ENCODE data around the gene DR1. TPM values are rescaled to one million over a fixed set of nuclear protein-coding genes. Genes with fewer than 3 reads are reported as not detected.

Gene DR1
- total and polyA plus RNA-seq, 10 of the 15 experiments (the other 5 are each of a cell fraction or from before 2014, with no cell fraction given), result 7.4 to 56.1 (median 35.4) TPM

DNA sequence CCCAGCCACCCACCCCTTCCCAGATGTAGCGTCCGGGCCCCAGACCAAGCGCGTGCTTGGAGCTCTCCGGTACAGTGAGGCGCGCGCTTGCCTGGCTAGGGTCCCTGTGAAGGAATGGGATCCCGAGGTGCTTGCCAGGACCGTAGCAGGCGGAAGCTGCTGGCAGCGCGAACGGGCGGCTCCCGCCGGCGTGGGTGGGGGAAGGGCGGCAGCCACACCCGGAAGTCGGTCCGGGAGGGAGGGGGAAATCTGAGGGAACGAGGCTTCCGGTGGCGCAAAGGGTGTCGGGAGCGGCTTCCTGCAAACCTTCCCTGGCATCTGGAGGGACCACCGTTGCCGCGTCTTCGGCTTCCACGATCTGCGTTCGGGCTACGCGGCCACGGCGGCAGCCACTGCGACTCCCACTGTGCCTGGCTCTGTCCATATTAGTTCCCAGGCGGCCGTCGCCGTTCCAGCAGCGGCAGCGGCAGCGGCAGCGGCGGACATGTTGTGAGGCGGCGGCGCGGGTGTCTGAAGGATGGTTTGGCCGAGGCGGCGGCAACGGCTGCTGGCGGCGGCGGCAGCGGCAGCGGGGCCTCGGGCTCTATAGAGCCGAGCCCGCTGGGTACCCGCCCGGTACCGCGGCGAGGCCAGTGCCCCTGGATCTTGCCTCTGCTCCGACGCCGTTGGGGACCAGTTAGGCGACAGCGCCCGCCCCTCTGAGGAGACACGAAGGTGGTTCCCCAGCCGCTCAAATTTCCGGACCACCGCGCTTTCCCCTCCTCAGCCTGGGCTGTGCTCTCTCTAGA, at the start of gene DR1 (continued):
- TF ChIP-seq, protein P1, sequence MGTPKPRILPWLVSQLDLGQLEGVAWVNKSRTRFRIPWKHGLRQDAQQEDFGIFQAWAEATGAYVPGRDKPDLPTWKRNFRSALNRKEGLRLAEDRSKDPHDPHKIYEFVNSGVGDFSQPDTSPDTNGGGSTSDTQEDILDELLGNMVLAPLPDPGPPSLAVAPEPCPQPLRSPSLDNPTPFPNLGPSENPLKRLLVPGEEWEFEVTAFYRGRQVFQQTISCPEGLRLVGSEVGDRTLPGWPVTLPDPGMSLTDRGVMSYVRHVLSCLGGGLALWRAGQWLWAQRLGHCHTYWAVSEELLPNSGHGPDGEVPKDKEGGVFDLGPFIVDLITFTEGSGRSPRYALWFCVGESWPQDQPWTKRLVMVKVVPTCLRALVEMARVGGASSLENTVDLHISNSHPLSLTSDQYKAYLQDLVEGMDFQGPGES (IDR thresholded peaks at IDR 0.05), result no peak
- TF ChIP-seq PAX5 (IDR thresholded peaks at IDR 0.05; ENCODE audit: borderline replicate concordance, low read depth, low read length) (peak; percentile 77; the same call in 1 of the 2 replicates), BRCA1 (IDR thresholded peaks at IDR 0.05; ENCODE audit: low read depth, low read length) (0 out of 2 replicates have a peak, but pooled peaks have one; percentile 17), ESRRA (IDR thresholded peaks at IDR 0.05; ENCODE audit: low read length) (peak; percentile 47; the same call in 1 of the 2 replicates), TAF1 (IDR thresholded peaks at IDR 0.05; ENCODE audit: borderline replicate concordance, low read depth, low read length) (peak; percentile 88; the same call in 1 of the 2 replicates), IKZF2 (IDR thresholded peaks at IDR 0.05) (peak; percentile 64 to 73), ZNF217 (IDR thresholded peaks at IDR 0.05) (peak; percentile 13; the same call in 1 of the 2 replicates), ASH2L (IDR thresholded peaks at IDR 0.05; ENCODE audit: borderline replicate concordance, low read depth) (peak; percentile 93; the same call in 1 of the 2 replicates), NFIC (IDR thresholded peaks at IDR 0.05; ENCODE audit: low read depth, low read length) (no peak), SMAD1 (IDR thresholded peaks at IDR 0.05; ENCODE audit: low read depth, partially characterized antibody) (peak; percentile 74), POLR2AphosphoS2 (IDR thresholded peaks at IDR 0.05; ENCODE audit: low read depth, low read length) (peak; percentile 91), JUND (IDR thresholded peaks at IDR 0.05; ENCODE audit: low read depth, low read length) (no peak), POLR2AphosphoS5 (IDR thresholded peaks at IDR 0.05; ENCODE audit: low read length) (peak; percentile 96), DPF2 (IDR thresholded peaks at IDR 0.05) (0 out of 2 replicates have a peak, but pooled peaks have one; percentile 37)
- TF ChIP-seq, protein P2, sequence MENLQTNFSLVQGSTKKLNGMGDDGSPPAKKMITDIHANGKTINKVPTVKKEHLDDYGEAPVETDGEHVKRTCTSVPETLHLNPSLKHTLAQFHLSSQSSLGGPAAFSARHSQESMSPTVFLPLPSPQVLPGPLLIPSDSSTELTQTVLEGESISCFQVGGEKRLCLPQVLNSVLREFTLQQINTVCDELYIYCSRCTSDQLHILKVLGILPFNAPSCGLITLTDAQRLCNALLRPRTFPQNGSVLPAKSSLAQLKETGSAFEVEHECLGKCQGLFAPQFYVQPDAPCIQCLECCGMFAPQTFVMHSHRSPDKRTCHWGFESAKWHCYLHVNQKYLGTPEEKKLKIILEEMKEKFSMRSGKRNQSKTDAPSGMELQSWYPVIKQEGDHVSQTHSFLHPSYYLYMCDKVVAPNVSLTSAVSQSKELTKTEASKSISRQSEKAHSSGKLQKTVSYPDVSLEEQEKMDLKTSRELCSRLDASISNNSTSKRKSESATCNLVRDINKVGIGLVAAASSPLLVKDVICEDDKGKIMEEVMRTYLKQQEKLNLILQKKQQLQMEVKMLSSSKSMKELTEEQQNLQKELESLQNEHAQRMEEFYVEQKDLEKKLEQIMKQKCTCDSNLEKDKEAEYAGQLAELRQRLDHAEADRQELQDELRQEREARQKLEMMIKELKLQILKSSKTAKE (IDR thresholded peaks at IDR 0.05; ENCODE audit: low read depth, poor library complexity, severe bottlenecking), result no peak
- TF ChIP-seq, protein P3, sequence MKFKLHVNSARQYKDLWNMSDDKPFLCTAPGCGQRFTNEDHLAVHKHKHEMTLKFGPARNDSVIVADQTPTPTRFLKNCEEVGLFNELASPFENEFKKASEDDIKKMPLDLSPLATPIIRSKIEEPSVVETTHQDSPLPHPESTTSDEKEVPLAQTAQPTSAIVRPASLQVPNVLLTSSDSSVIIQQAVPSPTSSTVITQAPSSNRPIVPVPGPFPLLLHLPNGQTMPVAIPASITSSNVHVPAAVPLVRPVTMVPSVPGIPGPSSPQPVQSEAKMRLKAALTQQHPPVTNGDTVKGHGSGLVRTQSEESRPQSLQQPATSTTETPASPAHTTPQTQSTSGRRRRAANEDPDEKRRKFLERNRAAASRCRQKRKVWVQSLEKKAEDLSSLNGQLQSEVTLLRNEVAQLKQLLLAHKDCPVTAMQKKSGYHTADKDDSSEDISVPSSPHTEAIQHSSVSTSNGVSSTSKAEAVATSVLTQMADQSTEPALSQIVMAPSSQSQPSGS (IDR thresholded peaks at IDR 0.05; ENCODE audit: low read length), result no peak
- TF ChIP-seq, protein P4, sequence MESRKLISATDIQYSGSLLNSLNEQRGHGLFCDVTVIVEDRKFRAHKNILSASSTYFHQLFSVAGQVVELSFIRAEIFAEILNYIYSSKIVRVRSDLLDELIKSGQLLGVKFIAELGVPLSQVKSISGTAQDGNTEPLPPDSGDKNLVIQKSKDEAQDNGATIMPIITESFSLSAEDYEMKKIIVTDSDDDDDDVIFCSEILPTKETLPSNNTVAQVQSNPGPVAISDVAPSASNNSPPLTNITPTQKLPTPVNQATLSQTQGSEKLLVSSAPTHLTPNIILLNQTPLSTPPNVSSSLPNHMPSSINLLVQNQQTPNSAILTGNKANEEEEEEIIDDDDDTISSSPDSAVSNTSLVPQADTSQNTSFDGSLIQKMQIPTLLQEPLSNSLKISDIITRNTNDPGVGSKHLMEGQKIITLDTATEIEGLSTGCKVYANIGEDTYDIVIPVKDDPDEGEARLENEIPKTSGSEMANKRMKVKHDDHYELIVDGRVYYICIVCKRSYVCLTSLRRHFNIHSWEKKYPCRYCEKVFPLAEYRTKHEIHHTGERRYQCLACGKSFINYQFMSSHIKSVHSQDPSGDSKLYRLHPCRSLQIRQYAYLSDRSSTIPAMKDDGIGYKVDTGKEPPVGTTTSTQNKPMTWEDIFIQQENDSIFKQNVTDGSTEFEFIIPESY (IDR thresholded peaks at IDR 0.05), result no peak
- TF ChIP-seq, protein P5, sequence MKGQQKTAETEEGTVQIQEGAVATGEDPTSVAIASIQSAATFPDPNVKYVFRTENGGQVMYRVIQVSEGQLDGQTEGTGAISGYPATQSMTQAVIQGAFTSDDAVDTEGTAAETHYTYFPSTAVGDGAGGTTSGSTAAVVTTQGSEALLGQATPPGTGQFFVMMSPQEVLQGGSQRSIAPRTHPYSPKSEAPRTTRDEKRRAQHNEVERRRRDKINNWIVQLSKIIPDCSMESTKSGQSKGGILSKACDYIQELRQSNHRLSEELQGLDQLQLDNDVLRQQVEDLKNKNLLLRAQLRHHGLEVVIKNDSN (IDR thresholded peaks at IDR 0.05; ENCODE audit: borderline replicate concordance, extremely low read length, insufficient read depth, low read depth, low read length), result no peak

All from GM12878 (cell line).